ENCODE results near the gene ANXA2R. TPM values are rescaled to one million over a fixed set of nuclear protein-coding genes. Genes with fewer than 3 reads are reported as not detected.
"Not testable (repeated sequence)": the region's sequence is repeated elsewhere in the genome, so short reads cannot be mapped to it uniquely, and the experiment has no call there.

ANXA2R gene
- total RNA-seq, 1 donor from 2014 or later, result 2.0 TPM

DNA sequence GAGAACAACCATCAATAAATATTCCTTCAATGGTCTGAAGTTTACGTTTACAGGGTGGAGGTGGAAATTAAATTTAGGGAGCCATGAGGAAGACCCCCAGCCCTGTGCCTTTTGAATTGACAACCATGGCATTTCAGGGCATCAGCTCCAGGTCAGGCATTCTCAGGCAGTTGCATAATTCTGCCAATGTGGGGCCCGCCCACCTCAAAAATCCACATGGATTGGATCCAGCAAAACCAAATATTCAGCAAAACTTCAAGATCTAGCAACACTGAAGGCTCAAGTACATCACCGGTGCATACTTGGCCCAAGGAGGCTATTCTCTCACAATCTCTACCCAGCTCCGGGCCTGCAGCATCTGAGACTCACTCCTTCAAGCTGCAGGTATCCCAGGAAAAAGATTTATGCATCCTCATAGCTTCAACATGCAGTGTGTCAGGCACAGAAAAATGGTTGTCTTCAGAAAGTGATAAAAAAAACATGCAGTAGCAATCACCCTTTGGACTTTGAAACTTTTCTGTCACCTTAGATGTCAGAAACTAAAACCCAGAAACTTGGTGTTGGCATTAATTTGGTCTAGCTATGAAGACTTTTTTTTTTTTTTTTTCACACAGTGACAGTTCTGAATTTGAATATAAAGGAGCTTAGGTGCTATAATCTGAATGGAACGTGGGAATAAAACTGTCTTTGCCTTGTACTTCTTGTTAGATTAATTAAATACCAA lies 21.4 kb upstream of the ANXA2R start:
- DNase-seq (ENCODE audit: low spot score), result no peak

- DNase-seq (ENCODE audit: low spot score), result not testable (repeated sequence)
These were observed 19.9 kb upstream of the ANXA2R start for GRCh38 chr5:43060020-43060419.

DNA sequence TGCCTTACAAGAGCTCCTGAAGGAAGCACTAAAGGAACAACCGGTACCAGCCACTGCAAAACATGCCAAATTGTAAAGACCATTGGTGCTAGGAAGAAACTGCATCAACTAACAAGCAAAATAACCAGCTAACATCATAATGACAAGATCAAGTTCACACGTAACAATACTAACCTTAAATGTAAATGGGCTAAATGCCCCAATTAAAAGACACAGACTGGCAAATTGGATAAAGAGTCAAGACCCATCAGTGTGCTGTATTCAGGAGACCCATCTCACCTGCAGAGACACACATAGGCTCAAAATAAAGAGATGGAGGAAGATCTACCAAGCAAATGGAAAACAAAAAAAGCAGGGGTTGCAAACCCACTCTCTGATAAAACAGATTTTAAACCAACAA lies 15.0 kb upstream of the ANXA2R start:
- DNase-seq (ENCODE audit: low spot score), result not testable (repeated sequence)

DNA sequence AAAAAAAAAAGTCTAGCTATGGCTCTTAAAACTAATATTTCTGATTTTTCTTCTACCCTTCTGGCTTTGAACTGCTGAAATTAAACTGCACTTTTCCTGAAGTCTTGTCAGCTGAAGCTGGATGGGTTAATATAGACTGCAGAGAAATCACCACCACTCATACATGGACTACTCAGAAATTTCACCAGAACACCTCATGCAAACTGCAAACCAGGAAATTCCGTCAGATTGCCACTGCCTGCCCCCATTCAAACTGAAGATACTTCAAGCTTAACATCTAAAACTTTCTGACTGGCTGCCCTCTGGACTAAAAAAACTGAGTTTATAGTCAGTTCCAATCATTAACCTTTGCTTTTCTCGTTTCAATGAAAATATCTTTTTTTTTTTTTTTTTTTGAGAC lies 11.6 kb upstream of the ANXA2R start:
- DNase-seq (ENCODE audit: low spot score), result no peak

DNA sequence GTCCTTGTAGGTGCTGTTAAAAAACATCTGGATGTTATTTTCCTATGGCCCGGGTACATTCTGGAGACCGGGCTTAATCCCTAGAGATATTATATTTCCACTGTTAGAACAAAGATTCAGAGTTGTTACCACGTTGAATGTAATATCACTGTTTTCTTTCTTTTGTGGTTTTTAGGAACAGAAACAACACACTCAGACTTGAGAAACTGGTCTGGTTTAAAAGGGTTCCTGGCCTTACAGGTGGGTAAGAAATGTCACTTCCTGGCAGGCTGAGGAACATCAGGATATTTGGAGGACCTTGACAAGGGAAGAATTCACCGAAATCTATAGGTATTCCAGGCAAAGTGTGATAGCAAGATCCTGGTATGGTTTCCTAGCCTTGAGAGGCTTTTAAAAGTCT lies 10.3 kb upstream of the ANXA2R start:
- no peak for DNase-seq (ENCODE audit: low spot score)

GRCh38 chr5:43049236-43049635 lies 9.1 kb upstream of the ANXA2R start:
- no peak for DNase-seq (ENCODE audit: low spot score)

DNA sequence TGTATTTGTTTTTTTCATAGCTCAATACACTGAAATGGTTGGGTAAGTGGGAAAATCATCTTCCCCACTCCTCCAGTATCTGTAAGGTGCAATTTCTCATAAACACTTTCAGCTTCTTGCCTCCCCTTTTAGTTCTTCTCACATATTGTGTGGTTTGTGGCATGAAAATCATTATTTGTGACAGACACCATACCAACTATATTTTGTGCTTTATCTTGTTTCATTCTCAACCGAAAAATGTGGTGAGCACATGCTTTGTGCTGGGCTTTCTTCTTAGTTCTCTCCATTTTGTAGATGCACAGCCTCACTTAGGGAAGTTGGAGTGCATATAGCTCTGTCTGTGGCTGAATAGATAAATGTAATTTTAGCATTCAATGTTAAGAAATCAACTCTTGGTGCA lies 6.4 kb upstream of the ANXA2R start:
- no peak for DNase-seq (ENCODE audit: low spot score)

GRCh38 chr5:43045236-43045635 lies 5.1 kb upstream of the ANXA2R start:
- no peak for DNase-seq (ENCODE audit: low spot score)

GRCh38 chr5:43044181-43044914 lies 4.2 kb upstream of the ANXA2R start:
- no peak for DNase-seq (ENCODE audit: low spot score)

DNA sequence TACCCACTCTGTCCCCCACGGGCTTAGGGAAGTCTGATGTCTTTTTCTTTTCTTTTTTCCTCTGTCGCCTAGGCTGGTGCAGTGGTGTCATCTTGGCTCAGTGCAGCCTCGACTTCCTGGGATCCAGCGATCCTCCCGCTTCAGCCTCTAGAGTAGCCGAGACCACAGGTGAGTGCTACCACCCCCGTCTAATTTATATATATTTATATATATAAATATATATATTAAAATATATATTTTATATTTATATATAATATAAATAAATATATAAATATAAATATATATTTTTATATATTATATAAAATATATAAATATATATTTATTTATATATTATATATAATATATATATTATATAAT lies 3.3 kb upstream of the ANXA2R start:
- no peak for DNase-seq (ENCODE audit: low spot score)

DNA sequence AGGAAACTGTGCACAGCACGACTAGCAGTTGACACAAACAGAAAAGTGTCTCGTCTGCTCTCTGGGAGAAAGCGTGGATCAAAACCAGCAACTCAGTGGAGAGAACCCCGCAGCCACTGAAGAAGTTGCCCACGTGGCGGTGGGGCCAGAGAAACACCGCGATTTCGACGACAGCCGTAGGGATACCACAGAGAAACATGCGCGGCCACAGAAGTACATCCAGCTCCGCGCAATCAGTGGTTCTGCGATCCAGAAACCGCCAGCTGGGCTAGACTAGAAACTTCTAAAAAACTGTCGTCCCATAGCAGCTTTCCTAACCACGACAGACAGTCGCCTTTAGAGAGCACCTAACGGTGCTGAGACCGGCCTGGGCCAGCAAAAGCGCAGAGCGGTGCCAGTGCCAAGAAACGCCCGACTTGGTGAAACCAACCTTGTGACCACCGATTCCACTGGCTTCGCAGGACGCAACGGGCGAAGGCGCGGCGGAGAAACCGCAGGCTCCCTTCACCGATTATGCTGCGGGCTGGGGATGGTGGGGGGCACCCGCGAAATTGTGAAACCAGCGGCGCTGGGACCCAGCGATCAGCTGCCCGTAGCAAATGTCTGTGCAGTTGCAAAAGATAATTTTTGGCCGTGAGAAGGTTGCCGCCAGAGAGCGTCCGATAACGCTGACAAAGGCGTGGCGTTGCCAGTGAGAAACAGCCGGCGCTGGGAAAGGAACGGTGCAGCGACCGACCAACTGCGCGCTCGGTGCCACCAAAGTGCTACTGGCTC lies 2.7 kb upstream of the ANXA2R start:
- no peak for DNase-seq (ENCODE audit: low spot score)

DNA sequence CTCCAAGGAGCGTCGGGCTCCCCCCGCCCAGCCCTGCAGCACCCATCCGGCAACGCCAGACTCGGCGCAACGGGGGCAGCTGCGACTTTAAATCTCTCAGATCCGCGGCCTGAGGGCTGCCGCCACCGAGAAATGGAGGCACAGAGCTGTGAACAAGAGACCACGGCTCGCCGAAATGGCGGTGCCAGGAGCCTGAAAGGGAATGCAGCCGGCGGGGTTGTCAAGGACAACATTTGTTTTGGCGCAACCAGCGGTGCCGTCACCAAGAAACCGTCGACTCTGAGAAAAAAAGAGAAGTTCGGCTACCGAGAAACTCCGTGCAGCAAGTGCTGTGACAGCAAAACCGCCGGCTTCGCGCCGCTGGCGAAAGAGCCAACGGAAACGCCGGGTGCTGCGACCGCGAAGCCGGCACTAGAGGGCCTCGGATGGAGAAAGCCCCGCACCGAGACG lies 2.1 kb upstream of the ANXA2R start:
- DNase-seq (ENCODE audit: low spot score), result no peak

DNA sequence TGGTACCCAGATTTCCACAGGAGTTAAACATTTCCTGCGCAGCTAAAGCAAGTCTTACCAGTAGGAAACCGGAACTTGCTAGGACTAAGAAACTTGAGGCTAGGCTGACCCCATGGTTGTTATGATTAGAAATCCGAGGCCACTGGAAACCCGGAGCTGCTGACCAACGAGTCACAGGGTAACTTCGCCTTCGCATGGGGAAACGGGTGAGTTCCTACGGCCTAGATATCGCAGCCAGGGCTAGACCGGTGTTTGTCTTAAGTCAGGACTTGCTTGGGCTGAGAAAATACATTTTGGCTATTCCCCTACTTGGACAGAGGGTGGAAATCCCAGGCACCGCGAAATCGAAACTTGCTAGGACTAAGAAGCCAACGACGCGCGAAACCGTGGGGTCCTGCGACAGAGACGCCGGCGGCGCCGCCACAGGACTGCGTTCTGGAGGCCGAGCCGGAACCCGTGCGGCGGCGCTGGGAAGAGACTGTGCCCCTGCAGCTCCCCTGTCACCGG lies 1.6 kb upstream of the ANXA2R start:
- no peak for DNase-seq (ENCODE audit: low spot score)

- DNase-seq (ENCODE audit: low spot score), result no peak
These were observed 1.1 kb upstream of the ANXA2R start for GRCh38 chr5:43041110-43041668.

GRCh38 chr5:43039471-43040286 lies 440 bp downstream of the ANXA2R start:
- no peak for DNase-seq (ENCODE audit: low spot score)

- DNase-seq (ENCODE audit: low spot score), result no peak
These were observed 1.0 kb downstream of the ANXA2R start for GRCh38 chr5:43039152-43039470.

GRCh38 chr5:43038496-43038989 lies 1.6 kb downstream of the ANXA2R start:
- DNase-seq (ENCODE audit: low spot score), result no peak

DNA sequence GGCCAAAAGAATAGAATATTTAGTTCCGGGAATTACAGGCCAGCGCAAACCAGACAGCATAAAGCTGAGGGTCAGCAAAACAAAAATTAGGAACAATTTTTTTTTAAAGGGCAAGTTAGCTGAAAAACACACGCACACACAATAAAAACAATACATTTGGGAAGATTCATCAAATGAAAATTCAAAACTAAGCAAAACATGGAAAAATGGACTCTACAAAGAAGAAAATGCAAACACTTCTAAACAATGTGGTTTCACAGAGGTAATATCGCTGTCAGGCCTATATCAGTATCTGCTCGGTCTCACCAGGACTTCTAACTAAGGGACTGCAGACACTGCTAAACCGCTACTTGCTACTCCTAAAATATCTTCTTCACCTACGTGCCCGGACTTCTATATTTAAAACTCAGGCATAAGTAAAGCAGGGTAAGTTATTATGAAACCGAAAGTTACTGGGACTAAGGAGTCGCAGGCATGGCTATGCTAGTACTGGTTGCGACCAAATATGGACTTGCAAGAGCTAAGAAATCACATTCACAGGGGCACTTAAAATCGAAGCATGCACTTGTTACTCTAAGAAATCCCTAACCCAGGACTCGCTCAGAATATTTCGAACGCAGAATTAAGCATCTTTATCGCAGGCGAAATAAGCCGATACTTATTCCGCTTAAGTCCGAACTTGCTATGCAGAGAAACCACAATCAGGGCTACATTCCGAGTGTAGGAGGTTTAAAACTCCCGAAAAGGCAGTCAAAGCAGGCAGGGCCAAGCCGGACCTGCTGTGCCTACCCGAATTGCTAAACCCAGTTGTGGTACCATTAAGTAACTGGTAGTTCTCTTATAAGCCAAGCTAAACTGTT lies 2.3 kb downstream of the ANXA2R start:
- DNase-seq (ENCODE audit: low spot score), result no peak

DNA sequence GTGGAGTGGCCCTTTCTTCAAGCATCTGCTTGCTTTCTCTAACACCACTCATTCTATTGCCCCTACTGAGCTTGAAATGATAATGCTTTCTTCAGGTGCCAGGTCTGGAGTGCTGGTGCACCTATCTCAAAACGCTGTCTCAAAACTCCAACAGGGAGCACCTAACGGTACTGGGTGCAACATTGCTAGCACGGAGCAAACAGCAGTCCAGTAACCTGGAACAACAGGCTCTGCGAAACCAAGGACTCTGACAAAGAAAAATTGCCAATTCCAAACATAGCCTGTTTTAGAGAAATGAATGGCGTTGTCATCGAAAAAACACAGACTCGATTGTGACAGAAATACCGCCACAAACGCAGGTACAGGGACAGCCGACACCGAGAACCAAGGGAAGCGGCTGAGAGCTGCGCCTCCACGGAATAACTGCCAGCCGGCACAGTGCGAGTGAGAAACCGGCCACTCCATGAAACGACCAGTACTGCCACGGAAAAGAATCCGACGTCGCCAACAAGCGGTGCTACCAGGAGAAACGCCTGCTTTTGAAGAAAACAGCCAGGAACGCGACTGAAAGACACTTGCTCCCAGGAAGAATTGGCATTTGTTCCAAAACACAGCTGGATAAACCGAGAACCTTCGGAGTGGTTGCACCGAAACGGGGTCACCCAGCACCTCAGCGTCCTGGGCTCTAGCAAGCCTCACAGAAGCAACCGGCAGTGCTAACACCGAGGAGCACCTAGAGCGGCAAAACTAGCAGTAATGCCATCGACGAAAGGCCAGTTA lies 3.1 kb downstream of the ANXA2R start:
- DNase-seq (ENCODE audit: low spot score), result no peak

Data from mesenteric fat pad (tissue), 1 donor.